NCI-H1092 treated with DMSO at 0.1 percent for 48 hours (cell line): ENCODE data around the gene HNRNPH2.

ENCODE experiments used
- DNase-seq: peaks from one replicate; lab custom pipeline; 2025; lab: John Stamatoyannopoulos, UW

Gene HNRNPH2

GRCh38 chrX:101397779-101398178, 10.2 kb upstream of the HNRNPH2 start:
- DNase-seq, result no peak

GRCh38 chrX:101398694-101399093, 9.3 kb upstream of the HNRNPH2 start:
- no peak for DNase-seq

GRCh38 chrX:101399825-101400224, 8.2 kb upstream of the HNRNPH2 start:
- DNase-seq, result no peak

- no peak for DNase-seq
Measured at GRCh38 chrX:101407167-101407747, 765 bp upstream of the HNRNPH2 start.

- no peak for DNase-seq
Measured at GRCh38 chrX:101408532-101408841, 465 bp downstream of the HNRNPH2 start.

- DNase-seq, result no peak
Measured at GRCh38 chrX:101409043-101409442, 1.0 kb downstream of the HNRNPH2 start.

GRCh38 chrX:101410461-101410860, 2.4 kb downstream of the HNRNPH2 start:
- DNase-seq, result no peak

GRCh38 chrX:101411984-101412383, 4.0 kb downstream of the HNRNPH2 start:
- no peak for DNase-seq

GRCh38 chrX:101415180-101416145, 7.4 kb downstream of the HNRNPH2 start:
- peak; percentile 34 for DNase-seq

- DNase-seq, result no peak
Measured at GRCh38 chrX:101416691-101417090, 8.7 kb downstream of the HNRNPH2 start.

- DNase-seq, result no peak
Measured at GRCh38 chrX:101417190-101417589, 9.2 kb downstream of the HNRNPH2 start.

- peak; percentile 66 for DNase-seq
Measured at GRCh38 chrX:101417981-101418841, 10.2 kb downstream of the HNRNPH2 start.

- DNase-seq, result no peak
Measured at GRCh38 chrX:101419489-101419888, 11.5 kb downstream of the HNRNPH2 start.

GRCh38 chrX:101427954-101428353, 19.9 kb downstream of the HNRNPH2 start:
- no peak for DNase-seq

- no peak for DNase-seq
Measured at GRCh38 chrX:101429934-101430333, 21.9 kb downstream of the HNRNPH2 start.

- no peak for DNase-seq
Measured at GRCh38 chrX:101430457-101431078, 22.5 kb downstream of the HNRNPH2 start.

GRCh38 chrX:101442085-101442484, 34.1 kb downstream of the HNRNPH2 start:
- no peak for DNase-seq

GRCh38 chrX:101449279-101449678, 41.3 kb downstream of the HNRNPH2 start:
- no peak for DNase-seq

GRCh38 chrX:101450085-101450484, 42.1 kb downstream of the HNRNPH2 start:
- no peak for DNase-seq

- DNase-seq, result no peak
Measured at GRCh38 chrX:101450961-101451360, 42.9 kb downstream of the HNRNPH2 start.

GRCh38 chrX:101452056-101452455, 44.0 kb downstream of the HNRNPH2 start:
- DNase-seq, result no peak

- DNase-seq, result no peak
Measured at GRCh38 chrX:101460669-101461068, 52.6 kb downstream of the HNRNPH2 start.
